WERI-Rb-1 (cell line): ENCODE measurements around the gene UHRF2.
A peak's percentile ranks its signal among the peaks of the same experiment; 100 is the strongest.

ENCODE experiments used
- DNase-seq: peaks from one replicate; pipeline ENCODE4 v3.0.0-alpha.2; 2020
- H3K27ac ChIP-seq: fragments of 250-450 bp; sonication (Bioruptor Pico); 2 replicates; pipeline ENCODE4 v1.5.1; 2020; ENCODE audit warnings: mild to moderate bottlenecking, moderate library complexity
- H3K27me3 ChIP-seq: fragments of 250-450 bp; sonication (Bioruptor Pico); 2 replicates; pipeline ENCODE4 v1.5.1; 2021; ENCODE audit warnings: mild to moderate bottlenecking, low read depth, moderate library complexity; ENCODE audit not compliant: insufficient read depth, severe bottlenecking
- H3K36me3 ChIP-seq: fragments of 250-450 bp; sonication (Bioruptor Pico); 2 replicates; pipeline ENCODE4 v1.5.1; 2020; ENCODE audit warnings: mild to moderate bottlenecking, moderate library complexity
- H3K4me3 ChIP-seq: 2 replicates; pipeline ENCODE4 v1.5.1; 2011; ENCODE audit warnings: low read depth, mild to moderate bottlenecking, control low read depth, low read length
- H3K9me3 ChIP-seq: fragments of 250-450 bp; sonication (Bioruptor Pico); 2 replicates; pipeline ENCODE4 v1.5.1; 2021; ENCODE audit warnings: mild to moderate bottlenecking, moderate library complexity; ENCODE audit not compliant: severe bottlenecking
- CTCF ChIP-seq: IDR thresholded peaks from 2 replicates; pipeline ENCODE4 v1.5.1; 2011; ENCODE audit warnings: low read depth, mild to moderate bottlenecking, control low read depth, inconsistent platforms, low read length

The UHRF2 gene

GRCh38 chr9:6409811-6410210, 3.2 kb upstream of the UHRF2 start:
- H3K4me3 ChIP-seq = no peak overlapping the region
- no peak for DNase-seq
- no peaks in the 10 kb centered on the region for H3K27me3 ChIP-seq
- TF ChIP-seq CTCF = no peak
- H3K27ac ChIP-seq = no peak overlapping the region
- peaks cover 14% of the 10 kb centered on the region for H3K36me3 ChIP-seq
- peaks cover 3% of the 10 kb centered on the region for H3K9me3 ChIP-seq

DNA sequence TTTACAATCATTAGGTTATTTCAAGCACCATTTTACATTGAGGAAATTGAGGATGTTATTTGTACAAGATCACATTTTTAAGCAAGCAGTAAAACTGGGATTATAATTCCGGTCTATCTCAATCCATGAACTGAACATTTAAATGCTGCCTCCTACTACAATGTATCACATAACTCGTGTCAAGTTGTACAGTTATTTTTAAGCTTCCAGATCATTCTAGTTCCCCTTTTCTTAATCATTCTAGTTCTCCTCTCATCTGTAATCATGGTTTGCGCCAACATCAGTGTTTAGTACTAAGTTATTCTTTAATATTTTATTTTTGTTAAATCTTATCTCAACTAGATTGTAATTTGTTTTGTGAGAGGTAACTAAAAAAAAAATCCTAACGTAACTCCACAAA, 2.4 kb upstream of the UHRF2 start:
- H3K36me3 ChIP-seq = peaks cover 22% of the 10 kb centered on the region
- H3K4me3 ChIP-seq = no peak overlapping the region
- H3K27me3 ChIP-seq = no peaks in the 10 kb centered on the region
- DNase-seq = no peak
- H3K9me3 ChIP-seq = peaks cover 3% of the 10 kb centered on the region
- TF ChIP-seq CTCF = no peak
- no peak overlapping the region for H3K27ac ChIP-seq

GRCh38 chr9:6413365-6414246, 607 bp downstream of the UHRF2 start:
- DNase-seq = peak; percentile 13
- Histone ChIP-seq H3K36me3 (peaks cover 31% of the 10 kb centered on the region), H3K9me3 (peaks cover 3% of the 10 kb centered on the region), H3K27me3 (no peaks in the 10 kb centered on the region), H3K27ac (peak overlapping the region; percentile 98), H3K4me3 (peak overlapping the region; percentile 97)
- TF ChIP-seq CTCF = no peak

GRCh38 chr9:6414247-6414641, 1.2 kb downstream of the UHRF2 start:
- Histone ChIP-seq H3K27me3 (no peaks in the 10 kb centered on the region), H3K36me3 (peaks cover 31% of the 10 kb centered on the region), H3K9me3 (peaks cover 3% of the 10 kb centered on the region), H3K4me3 (peak overlapping the region; percentile 97), H3K27ac (peak overlapping the region; percentile 98)
- no peak for DNase-seq
- TF ChIP-seq CTCF = no peak

GRCh38 chr9:6415266-6415665, 2.3 kb downstream of the UHRF2 start:
- Histone ChIP-seq H3K27ac (no peak overlapping the region), H3K9me3 (peaks cover 3% of the 10 kb centered on the region), H3K36me3 (peaks cover 31% of the 10 kb centered on the region), H3K27me3 (no peaks in the 10 kb centered on the region), H3K4me3 (no peak overlapping the region)
- no peak for DNase-seq
- TF ChIP-seq CTCF = no peak
